Vagina (tissue), 2 donors: ENCODE data around the gene TMEM25.

Experiments used
- CTCF ChIP-seq, 3 experiments: fragments of 450-650 bp in 2 of 3; fragments of 200-600 bp in 1 of 3; sonication (generic) in 1 of 3; IDR thresholded peaks; one replicate each; pipeline ENCODE4 v1.5.1; 2017 to 2019; ENCODE audit warnings: antibody characterized with exemption in 3 of 3, mild to moderate bottlenecking in 2 of 3, moderate library complexity in 2 of 3
- POLR2A ChIP-seq, 2 donors: fragments of 450-650 bp; IDR thresholded peaks; one replicate each; pipeline ENCODE4 v1.6.1; 2017; ENCODE audit warnings: antibody characterized with exemption in 2 of 2, mild to moderate bottlenecking in 2 of 2, moderate library complexity in 2 of 2
- POLR2AphosphoS5 ChIP-seq, 2 donors: sonication (generic); formaldehyde crosslinking; IDR thresholded peaks; one replicate each; pipeline ENCODE4 v1.9.0; 2017; ENCODE audit warnings: antibody characterized with exemption in 2 of 2, mild to moderate bottlenecking in 2 of 2, low read depth in 1 of 2; ENCODE audit not compliant: insufficient read depth in 1 of 2

- TF ChIP-seq POLR2A (IDR thresholded peaks at IDR 0.05) (no peak), POLR2AphosphoS5 (IDR thresholded peaks at IDR 0.05; ENCODE audit: insufficient read depth in 1 of 2, low read depth in 1 of 2) (peak in 1 of 2 donors; percentile 34), CTCF (IDR thresholded peaks at IDR 0.05) (no peak)
These were observed 50.1 kb downstream of the TMEM25 start for GRCh38 chr11:118581057-118581456.
